HEK293 (cell line): ENCODE measurements around the gene ZMPSTE24.
"Not testable (repeated sequence)": the region's sequence is repeated elsewhere in the genome, so short reads cannot be mapped to it uniquely, and the experiment has no call there.

Experiments
- CTCF ChIA-PET: fragments of 350-600 bp; formaldehyde crosslinking; extraction: SDS; loops from one replicate; lab custom pipeline; 2021; ENCODE audit warnings: antibody characterized with exemption; lab: Yijun Ruan, JAX
- POLR2A ChIA-PET: fragments of 300-600 bp; formaldehyde crosslinking; extraction: SDS; loops from one replicate; lab custom pipeline; 2020; ENCODE audit warnings: antibody characterized with exemption, inconsistent platforms; lab: Yijun Ruan, JAX
- H3K27ac ChIP-seq: fragments of 200-500 bp; sonication (Bioruptor generic); 2 replicates; pipeline ENCODE4 v1.5.1; 2014; ENCODE audit warnings: low read depth, low read length, control low read depth, inconsistent platforms; ENCODE audit errors: extremely low read depth
- H3K36me3 ChIP-seq, 2 experiments: fragments of 200-500 bp in 1 of 2; sonication (Bioruptor generic) in 1 of 2; 1 replicate in 1 of 2; 2 replicates in 1 of 2; pipeline ENCODE4 v1.5.1; 2014 to 2017; ENCODE audit warnings: inconsistent platforms in 2 of 2, low read length in 2 of 2; ENCODE audit not compliant: control insufficient read depth in 2 of 2, insufficient read depth in 1 of 2
- H3K4me1 ChIP-seq: fragments of 200-500 bp; sonication (Bioruptor generic); 2 replicates; pipeline ENCODE4 v1.5.1; 2014; ENCODE audit warnings: mild to moderate bottlenecking, low read length, inconsistent platforms; ENCODE audit not compliant: control insufficient read depth, insufficient read depth
- H3K4me3 ChIP-seq: 2 replicates; pipeline ENCODE4 v1.5.1; 2011; ENCODE audit warnings: low read depth, mild to moderate bottlenecking, control low read depth, low read length, moderate library complexity
- H3K9me3 ChIP-seq: fragments of 200-500 bp; sonication (Bioruptor generic); 2 replicates; pipeline ENCODE4 v1.5.1; 2014; ENCODE audit warnings: low read depth, low read length, inconsistent platforms; ENCODE audit not compliant: control insufficient read depth, insufficient read depth
- EGR2 ChIP-seq: fragments of 450-650 bp; formaldehyde crosslinking; IDR thresholded peaks from 2 replicates; pipeline ENCODE4 v1.5.1; 2016; ENCODE audit warnings: low read depth, missing biosample characterization, missing genetic modification characterization
- GFI1B ChIP-seq: fragments of 450-650 bp; formaldehyde crosslinking; IDR thresholded peaks from 2 replicates; pipeline ENCODE4 v1.5.1; 2016; ENCODE audit warnings: missing biosample characterization, missing genetic modification characterization
- GLIS2 ChIP-seq: fragments of 450-650 bp; formaldehyde crosslinking; IDR thresholded peaks from 2 replicates; pipeline ENCODE4 v1.5.1; 2016; ENCODE audit warnings: missing biosample characterization, missing genetic modification characterization
- KLF9 ChIP-seq: fragments of 450-650 bp; formaldehyde crosslinking; IDR thresholded peaks from 2 replicates; pipeline ENCODE4 v1.5.1; 2016; ENCODE audit warnings: missing biosample characterization, missing genetic modification characterization, low read depth
- SCRT2 ChIP-seq: fragments of 450-650 bp; formaldehyde crosslinking; IDR thresholded peaks from 2 replicates; pipeline ENCODE4 v1.5.1; 2016; ENCODE audit warnings: missing biosample characterization, missing genetic modification characterization
- TCF7L2 ChIP-seq: IDR thresholded peaks from 2 replicates; pipeline ENCODE4 v1.6.1; 2011; ENCODE audit warnings: low read depth, mild to moderate bottlenecking, inconsistent platforms, low read length, moderate library complexity, borderline replicate concordance
- TRIM28 ChIP-seq: IDR thresholded peaks from 2 replicates; pipeline ENCODE4 v1.6.1; 2011; ENCODE audit warnings: low read length, control low read depth, borderline replicate concordance
- ZBTB20 ChIP-seq: fragments of 450-650 bp; formaldehyde crosslinking; IDR thresholded peaks from 2 replicates; pipeline ENCODE4 v1.5.1; 2016; ENCODE audit warnings: missing biosample characterization, missing genetic modification characterization
- ZBTB7A ChIP-seq: fragments of 450-650 bp; formaldehyde crosslinking; IDR thresholded peaks from 2 replicates; pipeline ENCODE4 v1.5.1; 2016; ENCODE audit warnings: low read depth, missing biosample characterization, missing genetic modification characterization
- ZFP3 ChIP-seq: fragments of 450-650 bp; formaldehyde crosslinking; IDR thresholded peaks from 2 replicates; pipeline ENCODE4 v1.5.1; 2016; ENCODE audit warnings: low read depth, missing biosample characterization, missing genetic modification characterization
- ZNF140 ChIP-seq: fragments of 450-650 bp; formaldehyde crosslinking; IDR thresholded peaks from 2 replicates; pipeline ENCODE4 v1.5.1; 2016; ENCODE audit warnings: missing biosample characterization, missing genetic modification characterization
- ZNF155 ChIP-seq: fragments of 450-650 bp; formaldehyde crosslinking; IDR thresholded peaks from 2 replicates; pipeline ENCODE4 v1.5.1; 2016; ENCODE audit warnings: missing biosample characterization, missing genetic modification characterization
- ZNF169 ChIP-seq: fragments of 450-650 bp; formaldehyde crosslinking; IDR thresholded peaks from 2 replicates; pipeline ENCODE4 v1.5.1; 2016; ENCODE audit warnings: missing biosample characterization, missing genetic modification characterization
- ZNF19 ChIP-seq: fragments of 450-650 bp; formaldehyde crosslinking; IDR thresholded peaks from 2 replicates; pipeline ENCODE4; 2016; ENCODE audit warnings: missing biosample characterization, missing genetic modification characterization, low read depth
- ZNF37A ChIP-seq: fragments of 450-650 bp; IDR thresholded peaks from 2 replicates; pipeline ENCODE4 v1.5.1; 2018; ENCODE audit warnings: missing biosample characterization, missing genetic modification characterization
- ZNF530 ChIP-seq: fragments of 450-650 bp; formaldehyde crosslinking; IDR thresholded peaks from 2 replicates; pipeline ENCODE4 v1.5.1; 2016; ENCODE audit warnings: low read depth, missing biosample characterization, missing genetic modification characterization
- ZNF768 ChIP-seq: fragments of 450-650 bp; formaldehyde crosslinking; IDR thresholded peaks from 2 replicates; pipeline ENCODE4 v1.5.1; 2018; ENCODE audit warnings: missing biosample characterization, mild to moderate bottlenecking, missing genetic modification characterization
- TF ChIP-seq, protein P1 (sequence below): fragments of 450-650 bp; formaldehyde crosslinking; IDR thresholded peaks from 2 replicates; pipeline ENCODE4; 2016; ENCODE audit warnings: missing biosample characterization, missing genetic modification characterization
- TF ChIP-seq, protein P2 (sequence below): fragments of 450-650 bp; formaldehyde crosslinking; conservative IDR thresholded peaks from 2 replicates; pipeline ENCODE4 v1.5.1; 2016; ENCODE audit warnings: low read depth, missing biosample characterization, missing genetic modification characterization
- TF ChIP-seq, protein P3 (sequence below): fragments of 450-650 bp; formaldehyde crosslinking; IDR thresholded peaks from 2 replicates; pipeline ENCODE4 v1.5.1; 2016; ENCODE audit warnings: missing biosample characterization, missing genetic modification characterization

Gene ZMPSTE24

DNA sequence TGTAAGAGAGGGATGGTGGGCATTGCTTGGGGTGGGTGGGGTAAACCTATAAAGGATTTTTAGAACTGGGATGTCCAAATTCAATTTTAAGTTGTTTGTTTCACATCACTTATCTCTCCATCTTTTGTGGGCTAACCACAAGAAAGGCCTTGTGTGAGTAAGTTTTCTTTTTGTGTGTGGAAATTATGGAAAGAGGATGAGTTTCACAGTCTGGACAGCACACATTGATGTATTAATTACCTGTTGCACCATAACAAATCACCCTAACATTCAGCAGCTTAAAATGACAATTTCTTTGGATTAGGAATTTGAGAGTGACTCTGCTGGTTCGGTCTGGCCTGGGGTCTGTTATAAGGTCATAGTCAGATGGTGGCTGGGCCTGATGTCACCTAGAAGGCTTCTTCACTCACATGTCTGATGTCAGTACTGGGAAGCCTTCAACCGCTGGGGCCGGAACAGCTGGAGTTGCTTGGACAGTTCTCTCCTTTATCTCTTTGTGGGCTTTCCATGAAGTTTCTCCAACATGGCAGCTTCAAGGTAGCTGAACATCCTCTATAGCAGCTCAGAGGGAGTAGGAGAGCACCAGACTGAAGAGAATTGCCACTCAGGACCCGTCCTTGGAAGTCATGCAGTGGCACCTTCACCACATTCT is 61.1 kb downstream of the ZMPSTE24 start:
- H3K36me3 ChIP-seq: no peaks in the 10 kb centered on the region
- ChIA-PET POLR2A (interaction anchor here (0.7 kb wide), 1 partner anchor 19 kb away, joined by 3 read pairs; no protein-coding TSS in a partner anchor), CTCF (interaction anchor here (1.1 to 4.3 kb wide), 3 partner anchors 19 to 177 kb away, joined by 3 to 26 read pairs (median 3); no protein-coding TSS in a partner anchor)
- no peaks in the 10 kb centered on the region; the same call in 1 of the 2 replicates for H3K4me1 ChIP-seq
- no peaks in the 10 kb centered on the region for H3K9me3 ChIP-seq
- no peak overlapping the region for H3K4me3 ChIP-seq
- no peak overlapping the region for H3K27ac ChIP-seq
- TF ChIP-seq TRIM28: no peak
- TF ChIP-seq SCRT2: peak; percentile 63; the same call in 1 of the 2 replicates

DNA sequence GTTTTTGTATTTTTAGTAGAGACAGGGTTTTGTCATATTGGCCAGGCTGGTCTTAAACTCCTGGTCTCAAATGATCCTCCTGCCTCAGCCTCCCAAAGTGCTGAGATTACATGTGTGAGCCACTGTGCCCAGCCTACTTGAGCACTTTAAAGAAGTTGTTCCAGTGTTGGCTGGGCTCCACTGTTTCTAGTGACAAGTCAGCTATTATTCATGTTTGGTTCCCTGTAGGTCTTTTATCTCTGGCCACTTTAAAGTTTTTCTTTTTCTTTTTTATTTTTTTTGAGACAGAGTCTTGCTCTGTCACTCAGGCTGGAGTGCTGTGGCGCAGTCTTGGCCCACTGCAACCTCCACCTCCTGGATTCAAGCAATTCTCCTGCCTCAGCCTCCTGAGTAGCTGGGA is 73.4 kb downstream of the ZMPSTE24 start:
- POLR2A ChIA-PET, CTCF ChIA-PET: not testable (repeated sequence)

DNA sequence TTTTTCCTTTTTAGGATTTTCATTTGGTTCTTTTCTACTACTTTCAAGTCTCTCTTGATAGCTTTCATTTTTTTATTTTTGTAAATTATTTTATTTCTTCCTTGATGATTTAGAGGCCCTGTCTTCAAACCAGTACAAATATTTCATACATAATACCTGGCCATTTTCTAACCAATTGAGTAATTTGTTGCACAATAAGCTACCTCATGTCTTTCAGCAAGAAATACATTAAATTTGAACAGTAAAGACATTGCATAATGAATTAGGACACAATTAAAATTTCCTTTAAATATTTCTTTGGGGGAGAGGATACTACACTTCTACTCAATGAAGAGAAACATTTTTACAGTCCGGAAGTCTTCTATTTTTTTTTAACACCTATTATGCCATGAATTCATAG is 74.7 kb downstream of the ZMPSTE24 start:
- TF ChIP-seq, protein P1, sequence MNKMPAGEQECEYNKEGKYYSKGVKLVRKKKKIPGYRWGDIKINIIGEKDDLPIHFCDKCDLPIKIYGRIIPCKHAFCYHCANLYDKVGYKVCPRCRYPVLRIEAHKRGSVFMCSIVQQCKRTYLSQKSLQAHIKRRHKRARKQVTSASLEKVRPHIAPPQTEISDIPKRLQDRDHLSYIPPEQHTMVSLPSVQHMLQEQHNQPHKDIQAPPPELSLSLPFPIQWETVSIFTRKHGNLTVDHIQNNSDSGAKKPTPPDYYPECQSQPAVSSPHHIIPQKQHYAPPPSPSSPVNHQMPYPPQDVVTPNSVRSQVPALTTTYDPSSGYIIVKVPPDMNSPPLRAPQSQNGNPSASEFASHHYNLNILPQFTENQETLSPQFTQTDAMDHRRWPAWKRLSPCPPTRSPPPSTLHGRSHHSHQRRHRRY: no peak
- TF ChIP-seq KLF9 (no peak), ZNF155 (no peak), ZNF768 (tag by site-specific recombination) (no peak), ZNF19 (no peak), GLIS2 (no peak), ZNF530 (tag by site-specific recombination) (no peak), TCF7L2 (no peak), SCRT2 (no peak), EGR2 (tag by site-specific recombination) (no peak), ZNF37A (tag by site-specific recombination) (no peak), ZNF140 (tag by site-specific recombination) (no peak), ZBTB7A (tag by site-specific recombination) (no peak), ZNF169 (no peak), TRIM28 (no peak), ZFP3 (tag by site-specific recombination) (no peak), ZBTB20 (tag by site-specific recombination) (no peak), GFI1B (tag by site-specific recombination) (no peak)
- TF ChIP-seq, protein P2, sequence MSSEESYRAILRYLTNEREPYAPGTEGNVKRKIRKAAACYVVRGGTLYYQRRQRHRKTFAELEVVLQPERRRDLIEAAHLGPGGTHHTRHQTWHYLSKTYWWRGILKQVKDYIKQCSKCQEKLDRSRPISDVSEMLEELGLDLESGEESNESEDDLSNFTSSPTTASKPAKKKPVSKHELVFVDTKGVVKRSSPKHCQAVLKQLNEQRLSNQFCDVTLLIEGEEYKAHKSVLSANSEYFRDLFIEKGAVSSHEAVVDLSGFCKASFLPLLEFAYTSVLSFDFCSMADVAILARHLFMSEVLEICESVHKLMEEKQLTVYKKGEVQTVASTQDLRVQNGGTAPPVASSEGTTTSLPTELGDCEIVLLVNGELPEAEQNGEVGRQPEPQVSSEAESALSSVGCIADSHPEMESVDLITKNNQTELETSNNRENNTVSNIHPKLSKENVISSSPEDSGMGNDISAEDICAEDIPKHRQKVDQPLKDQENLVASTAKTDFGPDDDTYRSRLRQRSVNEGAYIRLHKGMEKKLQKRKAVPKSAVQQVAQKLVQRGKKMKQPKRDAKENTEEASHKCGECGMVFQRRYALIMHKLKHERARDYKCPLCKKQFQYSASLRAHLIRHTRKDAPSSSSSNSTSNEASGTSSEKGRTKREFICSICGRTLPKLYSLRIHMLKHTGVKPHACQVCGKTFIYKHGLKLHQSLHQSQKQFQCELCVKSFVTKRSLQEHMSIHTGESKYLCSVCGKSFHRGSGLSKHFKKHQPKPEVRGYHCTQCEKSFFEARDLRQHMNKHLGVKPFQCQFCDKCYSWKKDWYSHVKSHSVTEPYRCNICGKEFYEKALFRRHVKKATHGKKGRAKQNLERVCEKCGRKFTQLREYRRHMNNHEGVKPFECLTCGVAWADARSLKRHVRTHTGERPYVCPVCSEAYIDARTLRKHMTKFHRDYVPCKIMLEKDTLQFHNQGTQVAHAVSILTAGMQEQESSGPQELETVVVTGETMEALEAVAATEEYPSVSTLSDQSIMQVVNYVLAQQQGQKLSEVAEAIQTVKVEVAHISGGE (tag by site-specific recombination): no peak
- TF ChIP-seq, protein P3, sequence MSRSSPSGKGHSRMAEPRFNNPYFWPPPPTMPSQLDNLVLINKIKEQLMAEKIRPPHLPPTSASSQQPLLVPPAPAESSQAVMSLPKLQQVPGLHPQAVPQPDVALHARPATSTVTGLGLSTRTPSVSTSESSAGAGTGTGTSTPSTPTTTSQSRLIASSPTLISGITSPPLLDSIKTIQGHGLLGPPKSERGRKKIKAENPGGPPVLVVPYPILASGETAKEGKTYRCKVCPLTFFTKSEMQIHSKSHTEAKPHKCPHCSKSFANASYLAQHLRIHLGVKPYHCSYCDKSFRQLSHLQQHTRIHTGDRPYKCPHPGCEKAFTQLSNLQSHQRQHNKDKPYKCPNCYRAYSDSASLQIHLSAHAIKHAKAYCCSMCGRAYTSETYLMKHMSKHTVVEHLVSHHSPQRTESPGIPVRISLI: no peak
- TF ChIP-seq, all 188 proteins: peak for 0
- Histone ChIP-seq H3K27ac (no peak overlapping the region), H3K36me3 (no peaks in the 10 kb centered on the region), H3K9me3 (no peaks in the 10 kb centered on the region), H3K4me1 (no peaks in the 10 kb centered on the region), H3K4me3 (no peak overlapping the region)
- ChIA-PET POLR2A (no interaction called here), CTCF (interaction anchor here (0.7 to 0.8 kb wide), 2 partner anchors 39 to 248 kb away, joined by 3 read pairs; no protein-coding TSS in a partner anchor)

More for the DNA sequence above, 73.4 kb downstream of the ZMPSTE24 start:
- H3K4me1 ChIP-seq, H3K27ac ChIP-seq, H3K36me3 ChIP-seq, H3K4me3 ChIP-seq, H3K9me3 ChIP-seq: not testable (repeated sequence)
